CD4-positive, alpha-beta memory T cell (primary cell): ENCODE measurements around the gene DGKG. TPM values are rescaled to one million over a fixed set of nuclear protein-coding genes. Genes with fewer than 3 reads are reported as not detected.

Source experiments
- CTCF ChIA-PET: fragments of 350-600 bp; sonication (Branson Sonifier 250); formaldehyde crosslinking; loops from one replicate; lab custom pipeline; 2021; ENCODE audit warnings: inconsistent platforms; ENCODE audit not compliant: partially characterized antibody; lab: Charles Lee
- POLR2A ChIA-PET: fragments of 350-600 bp; sonication (Branson Sonifier 250); formaldehyde crosslinking; loops from one replicate; lab custom pipeline; 2021; ENCODE audit not compliant: partially characterized antibody; lab: Charles Lee
- DNase-seq, 5 donors: peaks; one replicate each; pipeline versions ENCODE4 v3.0.0 to v3.0.0-alpha.2; 2020 to 2022; ENCODE audit warnings: mixed read lengths in 1 of 5
- H3K27ac ChIP-seq: one replicate; pipeline ENCODE4 v1.7.0; 2013; ENCODE audit warnings: low read depth, low read length
- H3K27me3 ChIP-seq: 2 replicates; pipeline ENCODE4 v1.7.0; 2013; ENCODE audit warnings: mild to moderate bottlenecking, low read length, moderate library complexity; ENCODE audit not compliant: insufficient read depth
- H3K36me3 ChIP-seq: 2 replicates; pipeline ENCODE4 v1.7.0; 2013; ENCODE audit warnings: mild to moderate bottlenecking, low read length, moderate library complexity; ENCODE audit not compliant: insufficient read depth
- H3K4me1 ChIP-seq: 2 replicates; pipeline ENCODE4 v1.7.0; 2013; ENCODE audit warnings: mild to moderate bottlenecking, low read length, moderate library complexity; ENCODE audit not compliant: insufficient read depth
- H3K4me3 ChIP-seq, 2 donors: one replicate each; pipeline ENCODE4 v1.7.0; 2013; ENCODE audit warnings: low read length in 2 of 2, mild to moderate bottlenecking in 1 of 2
- H3K9me3 ChIP-seq, 2 donors: one replicate each; pipeline ENCODE4 v1.7.0; 2013; ENCODE audit warnings: low read length in 2 of 2, control low read depth in 1 of 2; ENCODE audit not compliant: control insufficient read depth in 1 of 2
- H3K27ac Mint-ChIP-seq, 7 donors: one replicate each; pipeline ENCODE4 v1.8.0; 2020 to 2021; ENCODE audit warnings: mixed read lengths in 7 of 7, mild to moderate bottlenecking in 6 of 7, inconsistent platforms in 3 of 7, moderate library complexity in 3 of 7
- H3K27me3 Mint-ChIP-seq, 2 donors: one replicate each; pipeline ENCODE4 v1.8.0; 2020 to 2021; ENCODE audit warnings: mixed read lengths in 2 of 2
- H3K36me3 Mint-ChIP-seq, 2 donors: one replicate each; pipeline ENCODE4 v1.8.0; 2020 to 2021; ENCODE audit warnings: mixed read lengths in 2 of 2, inconsistent platforms in 1 of 2, mild to moderate bottlenecking in 1 of 2
- H3K4me1 Mint-ChIP-seq, 4 donors: one replicate each; pipeline ENCODE4 v1.8.0; 2020 to 2021; ENCODE audit warnings: mixed read lengths in 4 of 4, mild to moderate bottlenecking in 1 of 4
- H3K4me3 Mint-ChIP-seq, 8 donors: one replicate each; pipeline ENCODE4 v1.8.0; 2020 to 2021; ENCODE audit warnings: mixed read lengths in 8 of 8, mild to moderate bottlenecking in 7 of 8, moderate library complexity in 6 of 8, inconsistent platforms in 3 of 8
- H3K9me3 Mint-ChIP-seq, 8 donors: one replicate each; pipeline ENCODE4 v1.8.0; 2020 to 2021; ENCODE audit warnings: mixed read lengths in 8 of 8, mild to moderate bottlenecking in 5 of 8, inconsistent platforms in 3 of 8, moderate library complexity in 1 of 8
- intact Hi-C: fragments of 100-400 bp; cut with micrococcal nuclease; formaldehyde crosslinking; loops from one replicate; pipeline ENCODE4 v1.15.1; 2023
- polyA plus RNA-seq, 2 donors: library from polyadenylated mRNA; unstranded; fragments of 300-500 nt; fragmentation: Illumina TruSeq; gene quantifications; one replicate each; pipeline ENCODE4 v1.2.3, GENCODE V29; 2021
- total RNA-seq, 2 experiments: library from RNA; stranded (reverse); gene quantifications; one replicate each; pipeline ENCODE4 v1.2.3, GENCODE V29; 2021

Gene DGKG
- total and polyA plus RNA-seq, 4 experiments from 2014 or later: 0.75 TPM; not detected in 3

GRCh38 chr3:186394566-186395217 lies 32.7 kb upstream of the DGKG start:
- ChIA-PET POLR2A (no interaction called here), CTCF (no interaction called here)
- no peak overlapping the region for H3K27ac Mint-ChIP-seq
- H3K4me3 ChIP-seq: no peak overlapping the region
- H3K27ac ChIP-seq: no peak overlapping the region
- DNase-seq: no peak
- H3K4me3 Mint-ChIP-seq: no peak overlapping the region
- H3K27me3 Mint-ChIP-seq: peaks cover 1 to 2% of the 10 kb centered on the region in 2 donors
- H3K9me3 Mint-ChIP-seq: peaks cover 0 to 23% (median 2%) of the 10 kb centered on the region in 8 donors
- H3K27me3 ChIP-seq: no peaks in the 10 kb centered on the region
- no peaks in the 10 kb centered on the region for H3K9me3 ChIP-seq
- no peaks in the 10 kb centered on the region for H3K4me1 Mint-ChIP-seq
- H3K4me1 ChIP-seq: no peaks in the 10 kb centered on the region
- intact Hi-C loops: no loop called here
- H3K36me3 Mint-ChIP-seq: no peaks in the 10 kb centered on the region
- H3K36me3 ChIP-seq: no peaks in the 10 kb centered on the region

GRCh38 chr3:186386883-186387560 lies 25.0 kb upstream of the DGKG start:
- Mint-ChIP-seq H3K4me3 (no peak overlapping the region), H3K4me1 (peaks cover 0 to 2% (median 0%) of the 10 kb centered on the region in 4 donors), H3K27ac (no peak overlapping the region), H3K27me3 (peaks cover 0 to under 1% of the 10 kb centered on the region in 2 donors), H3K36me3 (no peaks in the 10 kb centered on the region), H3K9me3 (peaks cover 0 to 3% (median 0%) of the 10 kb centered on the region in 8 donors)
- H3K36me3 ChIP-seq: no peaks in the 10 kb centered on the region
- ChIA-PET POLR2A (no interaction called here), CTCF (no interaction called here)
- no peaks in the 10 kb centered on the region for H3K27me3 ChIP-seq
- no peak overlapping the region for H3K4me3 ChIP-seq
- H3K9me3 ChIP-seq: no peaks in the 10 kb centered on the region
- no peaks in the 10 kb centered on the region for H3K4me1 ChIP-seq
- intact Hi-C loops: no loop called here
- no peak overlapping the region for H3K27ac ChIP-seq
- no peak for DNase-seq

- ChIA-PET POLR2A (no interaction called here), CTCF (no interaction called here)
- Mint-ChIP-seq H3K4me3 (no peak overlapping the region), H3K27ac (no peak overlapping the region), H3K4me1 (peaks cover 0 to 2% (median 0%) of the 10 kb centered on the region in 4 donors), H3K27me3 (no peaks in the 10 kb centered on the region), H3K9me3 (peaks cover 0 to 3% (median 0%) of the 10 kb centered on the region in 8 donors), H3K36me3 (no peaks in the 10 kb centered on the region)
- no peaks in the 10 kb centered on the region for H3K36me3 ChIP-seq
- intact Hi-C loops: no loop called here
- H3K27ac ChIP-seq: no peak overlapping the region
- no peaks in the 10 kb centered on the region for H3K4me1 ChIP-seq
- no peak for DNase-seq
- H3K4me3 ChIP-seq: no peak overlapping the region
- H3K27me3 ChIP-seq: no peaks in the 10 kb centered on the region
- H3K9me3 ChIP-seq: no peaks in the 10 kb centered on the region
These were observed 24.0 kb upstream of the DGKG start for GRCh38 chr3:186385856-186386602.

GRCh38 chr3:186383026-186383993 lies 21.3 kb upstream of the DGKG start:
- no peak overlapping the region for H3K4me3 Mint-ChIP-seq
- H3K27me3 ChIP-seq: no peaks in the 10 kb centered on the region
- no peaks in the 10 kb centered on the region for H3K4me1 ChIP-seq
- H3K36me3 ChIP-seq: no peaks in the 10 kb centered on the region
- no peak overlapping the region for H3K27ac ChIP-seq
- no peaks in the 10 kb centered on the region for H3K36me3 Mint-ChIP-seq
- H3K9me3 Mint-ChIP-seq: peaks cover 0 to 12% (median 3%) of the 10 kb centered on the region in 8 donors
- peaks cover 0 to 4% of the 10 kb centered on the region in 2 donors for H3K27me3 Mint-ChIP-seq
- POLR2A ChIA-PET: no interaction called here
- no peaks in the 10 kb centered on the region for H3K9me3 ChIP-seq
- no peak overlapping the region for H3K4me3 ChIP-seq
- no peak overlapping the region for H3K27ac Mint-ChIP-seq
- intact Hi-C loops: no loop called here
- no peak for DNase-seq
- peaks cover 0 to 2% (median 0%) of the 10 kb centered on the region in 4 donors for H3K4me1 Mint-ChIP-seq
- CTCF ChIA-PET: no interaction called here

GRCh38 chr3:186382217-186382885 lies 20.3 kb upstream of the DGKG start:
- Mint-ChIP-seq H3K36me3 (no peaks in the 10 kb centered on the region), H3K9me3 (peaks cover 0 to 15% (median 4%) of the 10 kb centered on the region in 8 donors), H3K4me1 (peaks cover 0 to 2% (median 0%) of the 10 kb centered on the region in 4 donors), H3K27me3 (peaks cover 0 to 7% of the 10 kb centered on the region in 2 donors), H3K27ac (no peak overlapping the region), H3K4me3 (no peak overlapping the region)
- POLR2A ChIA-PET: no interaction called here
- Histone ChIP-seq H3K27me3 (no peaks in the 10 kb centered on the region), H3K27ac (no peak overlapping the region), H3K36me3 (no peaks in the 10 kb centered on the region), H3K4me3 (no peak overlapping the region), H3K4me1 (no peaks in the 10 kb centered on the region), H3K9me3 (no peaks in the 10 kb centered on the region)
- no peak for DNase-seq
- CTCF ChIA-PET: no interaction called here
- intact Hi-C loops: no loop called here

- intact Hi-C loops: no loop called here
- POLR2A ChIA-PET: no interaction called here
- H3K4me1 ChIP-seq: no peaks in the 10 kb centered on the region
These were observed 19.6 kb upstream of the DGKG start for GRCh38 chr3:186381424-186382216.

More at GRCh38 chr3:186381424-186382216, 19.6 kb upstream of the DGKG start:
- Histone ChIP-seq H3K4me3 (no peak overlapping the region), H3K27me3 (no peaks in the 10 kb centered on the region), H3K27ac (no peak overlapping the region), H3K9me3 (no peaks in the 10 kb centered on the region), H3K36me3 (no peaks in the 10 kb centered on the region)
- Mint-ChIP-seq H3K36me3 (no peaks in the 10 kb centered on the region), H3K4me3 (no peak overlapping the region), H3K27me3 (peaks cover 0 to 9% of the 10 kb centered on the region in 2 donors), H3K9me3 (peaks cover 0 to 15% (median 4%) of the 10 kb centered on the region in 8 donors), H3K27ac (no peak overlapping the region), H3K4me1 (peaks cover 0 to 2% (median 0%) of the 10 kb centered on the region in 4 donors)
- no peak for DNase-seq
- CTCF ChIA-PET: no interaction called here
